Activated CD4-positive, CD25-positive, alpha-beta regulatory T cell treated with anti-CD3 and anti-CD28 coated beads, Interleukin-2, amount 50 U/mL, for 24 hours (primary cell): ENCODE data around the gene ATE1.
A peak's percentile ranks its signal among the peaks of the same experiment; 100 is the strongest.
"Not testable (repeated sequence)": the region's sequence is repeated elsewhere in the genome, so short reads cannot be mapped to it uniquely, and the experiment has no call there.

ENCODE experiments used
- ATAC-seq, 2 donors: fragments of 150-1000 bp; cut with Tn5 transposase; one replicate each; pipeline ENCODE4 v1.10.0; 2021; ENCODE audit warnings: mild to moderate bottlenecking in 1 of 2, moderate library complexity in 1 of 2

ATE1 gene

GRCh38 chr10:121929585-121930267, 1.9 kb upstream of the ATE1 start:
- ATAC-seq = not testable (repeated sequence)

- no peak for ATAC-seq
Observed at GRCh38 chr10:121928528-121928884, 675 bp upstream of the ATE1 start.

GRCh38 chr10:121927318-121927840, 452 bp downstream of the ATE1 start:
- ATAC-seq = peak; percentile 33 to 43

GRCh38 chr10:121926671-121927317, 1.0 kb downstream of the ATE1 start:
- no peak for ATAC-seq

GRCh38 chr10:121926157-121926556, 1.7 kb downstream of the ATE1 start:
- no peak for ATAC-seq

- no peak for ATAC-seq
Observed at GRCh38 chr10:121921238-121921931, 6.4 kb downstream of the ATE1 start.

- ATAC-seq = no peak
Observed at GRCh38 chr10:121919666-121920065, 8.2 kb downstream of the ATE1 start.

- ATAC-seq = not testable (repeated sequence)
Observed at GRCh38 chr10:121918800-121919199, 9.0 kb downstream of the ATE1 start.

GRCh38 chr10:121914661-121915060, 13.2 kb downstream of the ATE1 start:
- ATAC-seq = no peak

- no peak for ATAC-seq
Observed at GRCh38 chr10:121911421-121911697, 16.5 kb downstream of the ATE1 start.

- ATAC-seq = peak; percentile 21 to 56
Observed at GRCh38 chr10:121910673-121911420, 17.0 kb downstream of the ATE1 start.

GRCh38 chr10:121904888-121905287, 22.9 kb downstream of the ATE1 start:
- ATAC-seq = no peak

- ATAC-seq = no peak
Observed at GRCh38 chr10:121900443-121901174, 27.2 kb downstream of the ATE1 start.

- ATAC-seq = no peak
Observed at GRCh38 chr10:121899727-121900126, 28.1 kb downstream of the ATE1 start.

GRCh38 chr10:121891103-121891502, 36.7 kb downstream of the ATE1 start:
- ATAC-seq = no peak

- ATAC-seq = no peak
Observed at GRCh38 chr10:121889212-121889611, 38.6 kb downstream of the ATE1 start.

- ATAC-seq = peak; percentile 65 to 68
Observed at GRCh38 chr10:121886997-121887622, 40.7 kb downstream of the ATE1 start.

GRCh38 chr10:121886181-121886580, 41.6 kb downstream of the ATE1 start:
- ATAC-seq = no peak

GRCh38 chr10:121880895-121881294, 46.9 kb downstream of the ATE1 start:
- no peak for ATAC-seq

- no peak for ATAC-seq
Observed at GRCh38 chr10:121879476-121879875, 48.4 kb downstream of the ATE1 start.

- no peak for ATAC-seq
Observed at GRCh38 chr10:121873236-121873635, 54.6 kb downstream of the ATE1 start.

- ATAC-seq = no peak
Observed at GRCh38 chr10:121870413-121870812, 57.4 kb downstream of the ATE1 start.
